ENCODE measurements around the gene ERGIC1. TPM values are rescaled to one million over a fixed set of nuclear protein-coding genes. Genes with fewer than 3 reads are reported as not detected.

ERGIC1 gene
- total and polyA plus RNA-seq, 2 of the 13 experiments (the other 11 are each of a cell fraction or from before 2014, with no cell fraction given): 78.5 to 184 TPM

DNA sequence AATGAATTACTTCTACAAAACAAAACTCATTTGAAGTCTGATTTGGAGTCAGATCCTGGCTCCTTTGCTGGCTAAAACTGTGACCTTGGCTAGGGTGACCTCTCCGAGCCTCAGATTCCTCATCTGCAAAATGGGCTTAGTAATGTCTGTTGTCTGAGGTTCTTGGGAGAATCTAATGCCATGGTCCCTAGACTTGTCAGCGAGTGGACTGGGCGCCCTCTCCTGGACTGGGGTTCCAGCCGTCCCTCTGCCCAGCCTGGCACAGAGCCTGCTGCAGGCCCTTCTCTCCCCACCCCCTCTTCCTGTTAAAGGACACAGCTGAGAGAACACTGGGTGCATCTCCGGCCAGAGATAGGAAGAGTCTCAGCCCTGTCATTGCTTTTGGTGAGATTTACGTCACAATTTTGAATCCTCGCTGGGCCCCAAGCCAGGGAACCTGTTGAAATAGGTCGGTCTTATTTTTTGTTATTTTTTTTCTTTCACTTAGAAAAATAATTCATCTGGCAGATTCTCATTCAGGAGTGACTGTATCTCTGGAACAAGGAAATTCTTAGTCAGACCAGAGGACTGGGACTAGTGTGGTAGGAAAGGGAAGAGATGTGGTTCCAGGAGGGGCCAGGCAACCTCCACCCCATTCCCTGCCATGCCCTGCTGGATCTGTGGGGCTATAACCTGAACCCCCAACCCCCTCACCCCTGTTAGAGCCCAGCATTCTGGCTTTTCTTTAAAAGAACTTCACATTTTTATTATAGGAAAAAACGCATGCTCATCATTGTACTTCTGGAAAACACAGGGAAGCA is 77.0 kb downstream of the ERGIC1 start:
- no peaks in the 10 kb centered on the region for H3K27me3 ChIP-seq (ENCODE audit: control insufficient read depth in 1 of 2, insufficient read depth in 2 of 2, low read length in 2 of 2)
- H3K4me2 ChIP-seq (ENCODE audit: low read depth, low read length): no peak overlapping the region
- CTCF ChIA-PET (ENCODE audit: low intra/inter-chr PET ratio, low total read pairs): interaction anchor here (1.4 to 1.9 kb wide), 2 partner anchors 196 to 198 kb away, joined by 5 to 10 read pairs; no protein-coding TSS in a partner anchor
- peaks cover 20 to 54% of the 10 kb centered on the region in 2 experiments; a peak in 4 of 5 replicates for H3K36me3 ChIP-seq (replicated peaks in 1 of 2; ENCODE audit: control insufficient read depth in 1 of 2, insufficient read depth in 2 of 2, low read length in 2 of 2)
- H3K4me1 ChIP-seq (ENCODE audit: insufficient read depth, low read length): no peaks in the 10 kb centered on the region
- ATAC-seq: peak; percentile 69
- no TSS peak for BruUV-seq (replicated peaks)
- intact Hi-C loops (cut with micrococcal nuclease; ENCODE audit: unreplicated experiment) (no loop called here), in situ Hi-C loops (cut with HindIII; ENCODE audit: extremely low pct_ligation_motif_present, low pct_unique_long_range_greater_than_20kb) (no loop called here)
- no peaks in the 10 kb centered on the region for H4K20me1 ChIP-seq (ENCODE audit: insufficient read depth, low read length)
- H3K79me2 ChIP-seq (ENCODE audit: insufficient read depth, low read length): no peaks in the 10 kb centered on the region
- POLR2A ChIA-PET: interaction anchor here (1.3 kb wide), 1 partner anchor 196 kb away, joined by 3 read pairs; no protein-coding TSS in a partner anchor
- FAIRE-seq: no peak
- H3K27ac ChIP-seq (ENCODE audit: extremely low read length, insufficient read depth, low read length): no peak overlapping the region
- peak; percentile 27 for DNase-seq (ENCODE audit: low spot score)
- H3K9ac ChIP-seq (ENCODE audit: insufficient read depth, low read depth, low read length): no peak overlapping the region
- WGBS (ENCODE audit: low lambda C conversion rate): 90% methylated on average over 9 of the region's 9 CpGs
- no peak overlapping the region for H2AFZ ChIP-seq (ENCODE audit: low read length)
- no peaks in the 10 kb centered on the region for H3K9me3 ChIP-seq (ENCODE audit: low read length)
- H3K4me3 ChIP-seq (replicated peaks in 1 of 3; ENCODE audit: insufficient read depth in 1 of 3, low read depth in 2 of 3, low read length in 3 of 3): no peak overlapping the region
- no peak for TF ChIP-seq RNF2 (conservative IDR thresholded peaks at IDR 0.05; ENCODE audit: low read depth)
- TF ChIP-seq TSC22D2 (CRISPR knock-in tag; IDR thresholded peaks at IDR 0.05; ENCODE audit: borderline replicate concordance): no peak
- no peak for TF ChIP-seq HOXA9 (CRISPR knock-in tag; IDR thresholded peaks at IDR 0.05; ENCODE audit: borderline replicate concordance)
- TF ChIP-seq ZFAT (CRISPR knock-in tag; conservative IDR thresholded peaks at IDR 0.05): no peak
- TF ChIP-seq MZF1 (CRISPR knock-in tag; IDR thresholded peaks at IDR 0.05; ENCODE audit: borderline replicate concordance): no peak
- 0 out of 2 replicates have a peak, but pooled peaks have one; percentile 10 for TF ChIP-seq SMC3 (IDR thresholded peaks at IDR 0.05; ENCODE audit: low read length)
- TF ChIP-seq KDM5B (CRISPR knock-in tag; IDR thresholded peaks at IDR 0.05; ENCODE audit: borderline replicate concordance): no peak
- TF ChIP-seq ZNF224 (CRISPR knock-in tag; IDR thresholded peaks at IDR 0.05): no peak
- peak; percentile 94 for TF ChIP-seq ESRRA (CRISPR knock-in tag; IDR thresholded peaks at IDR 0.05; ENCODE audit: low read depth)
- TF ChIP-seq SUZ12 (IDR thresholded peaks at IDR 0.05; ENCODE audit: low read depth, low read length): no peak
- TF ChIP-seq, protein P1, sequence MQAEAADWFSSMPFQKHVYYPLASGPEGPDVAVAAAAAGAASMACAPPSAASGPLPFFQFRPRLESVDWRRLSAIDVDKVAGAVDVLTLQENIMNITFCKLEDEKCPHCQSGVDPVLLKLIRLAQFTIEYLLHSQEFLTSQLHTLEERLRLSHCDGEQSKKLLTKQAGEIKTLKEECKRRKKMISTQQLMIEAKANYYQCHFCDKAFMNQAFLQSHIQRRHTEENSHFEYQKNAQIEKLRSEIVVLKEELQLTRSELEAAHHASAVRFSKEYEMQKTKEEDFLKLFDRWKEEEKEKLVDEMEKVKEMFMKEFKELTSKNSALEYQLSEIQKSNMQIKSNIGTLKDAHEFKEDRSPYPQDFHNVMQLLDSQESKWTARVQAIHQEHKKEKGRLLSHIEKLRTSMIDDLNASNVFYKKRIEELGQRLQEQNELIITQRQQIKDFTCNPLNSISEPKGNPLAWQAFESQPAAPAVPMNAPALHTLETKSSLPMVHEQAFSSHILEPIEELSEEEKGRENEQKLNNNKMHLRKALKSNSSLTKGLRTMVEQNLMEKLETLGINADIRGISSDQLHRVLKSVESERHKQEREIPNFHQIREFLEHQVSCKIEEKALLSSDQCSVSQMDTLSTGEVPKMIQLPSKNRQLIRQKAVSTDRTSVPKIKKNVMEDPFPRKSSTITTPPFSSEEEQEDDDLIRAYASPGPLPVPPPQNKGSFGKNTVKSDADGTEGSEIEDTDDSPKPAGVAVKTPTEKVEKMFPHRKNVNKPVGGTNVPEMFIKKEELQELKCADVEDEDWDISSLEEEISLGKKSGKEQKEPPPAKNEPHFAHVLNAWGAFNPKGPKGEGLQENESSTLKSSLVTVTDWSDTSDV (CRISPR knock-in tag; IDR thresholded peaks at IDR 0.05): no peak
- TF ChIP-seq, protein P2, sequence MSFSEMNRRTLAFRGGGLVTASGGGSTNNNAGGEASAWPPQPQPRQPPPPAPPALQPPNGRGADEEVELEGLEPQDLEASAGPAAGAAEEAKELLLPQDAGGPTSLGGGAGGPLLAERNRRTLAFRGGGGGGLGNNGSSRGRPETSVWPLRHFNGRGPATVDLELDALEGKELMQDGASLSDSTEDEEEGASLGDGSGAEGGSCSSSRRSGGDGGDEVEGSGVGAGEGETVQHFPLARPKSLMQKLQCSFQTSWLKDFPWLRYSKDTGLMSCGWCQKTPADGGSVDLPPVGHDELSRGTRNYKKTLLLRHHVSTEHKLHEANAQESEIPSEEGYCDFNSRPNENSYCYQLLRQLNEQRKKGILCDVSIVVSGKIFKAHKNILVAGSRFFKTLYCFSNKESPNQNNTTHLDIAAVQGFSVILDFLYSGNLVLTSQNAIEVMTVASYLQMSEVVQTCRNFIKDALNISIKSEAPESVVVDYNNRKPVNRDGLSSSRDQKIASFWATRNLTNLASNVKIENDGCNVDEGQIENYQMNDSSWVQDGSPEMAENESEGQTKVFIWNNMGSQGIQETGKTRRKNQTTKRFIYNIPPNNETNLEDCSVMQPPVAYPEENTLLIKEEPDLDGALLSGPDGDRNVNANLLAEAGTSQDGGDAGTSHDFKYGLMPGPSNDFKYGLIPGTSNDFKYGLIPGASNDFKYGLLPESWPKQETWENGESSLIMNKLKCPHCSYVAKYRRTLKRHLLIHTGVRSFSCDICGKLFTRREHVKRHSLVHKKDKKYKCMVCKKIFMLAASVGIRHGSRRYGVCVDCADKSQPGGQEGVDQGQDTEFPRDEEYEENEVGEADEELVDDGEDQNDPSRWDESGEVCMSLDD (CRISPR knock-in tag; IDR thresholded peaks at IDR 0.05; ENCODE audit: borderline replicate concordance): no peak
- TF ChIP-seq, protein P3, sequence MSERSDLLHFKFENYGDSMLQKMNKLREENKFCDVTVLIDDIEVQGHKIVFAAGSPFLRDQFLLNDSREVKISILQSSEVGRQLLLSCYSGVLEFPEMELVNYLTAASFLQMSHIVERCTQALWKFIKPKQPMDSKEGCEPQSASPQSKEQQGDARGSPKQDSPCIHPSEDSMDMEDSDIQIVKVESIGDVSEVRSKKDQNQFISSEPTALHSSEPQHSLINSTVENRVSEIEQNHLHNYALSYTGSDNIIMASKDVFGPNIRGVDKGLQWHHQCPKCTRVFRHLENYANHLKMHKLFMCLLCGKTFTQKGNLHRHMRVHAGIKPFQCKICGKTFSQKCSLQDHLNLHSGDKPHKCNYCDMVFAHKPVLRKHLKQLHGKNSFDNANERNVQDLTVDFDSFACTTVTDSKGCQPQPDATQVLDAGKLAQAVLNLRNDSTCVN (CRISPR knock-in tag; IDR thresholded peaks at IDR 0.05; ENCODE audit: borderline replicate concordance): no peak
- peak; percentile 82 for TF ChIP-seq STAG1 (CRISPR knock-in tag; IDR thresholded peaks at IDR 0.05)
- TF ChIP-seq MAFK (conservative IDR thresholded peaks at IDR 0.05 in 1 of 2, IDR thresholded peaks at IDR 0.05 in 1 of 2; ENCODE audit: low read length in 2 of 2): no peak
- no peak for TF ChIP-seq TCF7 (IDR thresholded peaks at IDR 0.05; ENCODE audit: low read depth)
- TF ChIP-seq CBX5 (CRISPR knock-in tag; IDR thresholded peaks at IDR 0.05; ENCODE audit: borderline replicate concordance): no peak
- no peak for TF ChIP-seq ZNF230 (CRISPR knock-in tag; IDR thresholded peaks at IDR 0.05)
